Measurements from ENCODE around the gene GSC.
"Not testable (repeated sequence)": the region's sequence is repeated elsewhere in the genome, so short reads cannot be mapped to it uniquely, and the experiment has no call there.

GSC gene

GRCh38 chr14:94771906-94772490, 2.1 kb upstream of the GSC start:
- no peak for DNase-seq (ENCODE audit: low read depth)

- no peak for DNase-seq (ENCODE audit: low read depth)
These were observed 1.4 kb upstream of the GSC start for GRCh38 chr14:94771158-94771905.

GRCh38 chr14:94770815-94771157, 873 bp upstream of the GSC start:
- no peak for DNase-seq (ENCODE audit: low read depth)

- no peak for DNase-seq (ENCODE audit: low read depth)
These were observed 387 bp upstream of the GSC start for GRCh38 chr14:94770251-94770749.

- DNase-seq (ENCODE audit: low read depth) = no peak
These were observed 1.2 kb downstream of the GSC start for GRCh38 chr14:94768521-94769390.

GRCh38 chr14:94768141-94768520, 1.8 kb downstream of the GSC start:
- DNase-seq (ENCODE audit: low read depth) = no peak

- no peak for DNase-seq (ENCODE audit: low read depth)
These were observed 2.5 kb downstream of the GSC start for GRCh38 chr14:94767321-94767878.

GRCh38 chr14:94764573-94764972, 5.3 kb downstream of the GSC start:
- DNase-seq (ENCODE audit: low read depth) = no peak

- DNase-seq (ENCODE audit: low read depth) = no peak
These were observed 7.5 kb downstream of the GSC start for GRCh38 chr14:94762431-94762830.

GRCh38 chr14:94761997-94762377, 7.9 kb downstream of the GSC start:
- DNase-seq (ENCODE audit: low read depth) = no peak

- no peak for DNase-seq (ENCODE audit: low read depth)
These were observed 8.4 kb downstream of the GSC start for GRCh38 chr14:94761348-94761996.

- DNase-seq (ENCODE audit: low read depth) = no peak
These were observed 13.5 kb downstream of the GSC start for GRCh38 chr14:94756310-94756882.

- DNase-seq (ENCODE audit: low read depth) = no peak
These were observed 15.4 kb downstream of the GSC start for GRCh38 chr14:94754391-94754942.

- DNase-seq (ENCODE audit: low read depth) = no peak
These were observed 17.1 kb downstream of the GSC start for GRCh38 chr14:94752591-94753436.

GRCh38 chr14:94751956-94752355, 18.0 kb downstream of the GSC start:
- no peak for DNase-seq (ENCODE audit: low read depth)

GRCh38 chr14:94751321-94751720, 18.6 kb downstream of the GSC start:
- no peak for DNase-seq (ENCODE audit: low read depth)

- no peak for DNase-seq (ENCODE audit: low read depth)
These were observed 19.5 kb downstream of the GSC start for GRCh38 chr14:94750371-94750770.

- no peak for DNase-seq (ENCODE audit: low read depth)
These were observed 21.1 kb downstream of the GSC start for GRCh38 chr14:94748667-94749347.

GRCh38 chr14:94747739-94748138, 22.2 kb downstream of the GSC start:
- DNase-seq (ENCODE audit: low read depth) = no peak

GRCh38 chr14:94747153-94747552, 22.8 kb downstream of the GSC start:
- DNase-seq (ENCODE audit: low read depth) = not testable (repeated sequence)
